ENCODE results near the gene PRSS33.

The PRSS33 gene

GRCh38 chr16:2775765-2776499 is 11.4 kb downstream of the PRSS33 start:
- no peak for DNase-seq

GRCh38 chr16:2775131-2775716 is 12.1 kb downstream of the PRSS33 start:
- no peak for DNase-seq

- DNase-seq, result no peak
Measured at GRCh38 chr16:2774161-2774891, 13.0 kb downstream of the PRSS33 start.

GRCh38 chr16:2773188-2773968 is 14.0 kb downstream of the PRSS33 start:
- no peak for DNase-seq

- DNase-seq, result no peak
Measured at GRCh38 chr16:2771496-2772402, 15.6 kb downstream of the PRSS33 start.

GRCh38 chr16:2770057-2770951 is 17.1 kb downstream of the PRSS33 start:
- DNase-seq, result no peak

- DNase-seq, result no peak
Measured at GRCh38 chr16:2769675-2770056, 17.7 kb downstream of the PRSS33 start.

- no peak for DNase-seq
Measured at GRCh38 chr16:2769100-2769529, 18.2 kb downstream of the PRSS33 start.

- DNase-seq, result no peak
Measured at GRCh38 chr16:2768403-2769089, 18.8 kb downstream of the PRSS33 start.

- no peak for DNase-seq
Measured at GRCh38 chr16:2767891-2768290, 19.5 kb downstream of the PRSS33 start.

GRCh38 chr16:2767140-2767731 is 20.1 kb downstream of the PRSS33 start:
- DNase-seq, result no peak

- no peak for DNase-seq
Measured at GRCh38 chr16:2766430-2767139, 20.8 kb downstream of the PRSS33 start.

GRCh38 chr16:2765462-2766404 is 21.6 kb downstream of the PRSS33 start:
- DNase-seq, result no peak

GRCh38 chr16:2764718-2765117 is 22.6 kb downstream of the PRSS33 start:
- no peak for DNase-seq

GRCh38 chr16:2763173-2763572 is 24.2 kb downstream of the PRSS33 start:
- DNase-seq, result no peak

- no peak for DNase-seq
Measured at GRCh38 chr16:2762711-2763110, 24.6 kb downstream of the PRSS33 start.

GRCh38 chr16:2761886-2762583 is 25.3 kb downstream of the PRSS33 start:
- DNase-seq, result no peak

- no peak for DNase-seq
Measured at GRCh38 chr16:2761472-2761871, 25.9 kb downstream of the PRSS33 start.
